MV-4-11 (cell line): Measurements from ENCODE around the gene RECK.
"Not testable (repeated sequence)": the region's sequence is repeated elsewhere in the genome, so short reads cannot be mapped to it uniquely, and the experiment has no call there.

Experiments used
- DNase-seq: peaks from one replicate; lab custom pipeline; 2025; lab: John Stamatoyannopoulos, UW

The RECK gene

GRCh38 chr9:36036780-36037548 is at the start of gene RECK:
Gene RECK, plus strand, starts transcription at chr9:36036913. Its CDS starts 86 bp downstream, at chr9:36036999.
- DNase-seq, result peak; percentile 61

- no peak for DNase-seq
Measured at GRCh38 chr9:35990155-35990554, 46.6 kb upstream of the RECK start.

GRCh38 chr9:35993136-35993535 is 43.6 kb upstream of the RECK start:
- not testable (repeated sequence) for DNase-seq

- DNase-seq, result peak; percentile 13
Measured at GRCh38 chr9:35993976-35994720, 42.6 kb upstream of the RECK start.

GRCh38 chr9:35994959-35995358 is 41.8 kb upstream of the RECK start:
- no peak for DNase-seq

- no peak for DNase-seq
Measured at GRCh38 chr9:35996358-35996970, 40.2 kb upstream of the RECK start.

- peak; percentile 1 for DNase-seq
Measured at GRCh38 chr9:35997016-35997415, 39.7 kb upstream of the RECK start.

- no peak for DNase-seq
Measured at GRCh38 chr9:35998333-35998732, 38.4 kb upstream of the RECK start.

GRCh38 chr9:36005891-36006290 is 30.8 kb upstream of the RECK start:
- no peak for DNase-seq

GRCh38 chr9:36006549-36007315 is 30.0 kb upstream of the RECK start:
- peak; percentile 98 for DNase-seq

- peak; percentile 86 for DNase-seq
Measured at GRCh38 chr9:36007316-36007708, 29.4 kb upstream of the RECK start.

GRCh38 chr9:36007852-36008251 is 28.9 kb upstream of the RECK start:
- no peak for DNase-seq

GRCh38 chr9:36008774-36009300 is 27.9 kb upstream of the RECK start:
- peak; percentile 71 for DNase-seq

- DNase-seq, result no peak
Measured at GRCh38 chr9:36011379-36011778, 25.3 kb upstream of the RECK start.

- DNase-seq, result no peak
Measured at GRCh38 chr9:36017278-36017677, 19.4 kb upstream of the RECK start.

GRCh38 chr9:36018129-36018528 is 18.6 kb upstream of the RECK start:
- DNase-seq, result no peak

GRCh38 chr9:36018891-36019720 is 17.6 kb upstream of the RECK start:
- no peak for DNase-seq

GRCh38 chr9:36021968-36022367 is 14.7 kb upstream of the RECK start:
- no peak for DNase-seq

- peak; percentile 49 for DNase-seq
Measured at GRCh38 chr9:36023260-36024048, 13.3 kb upstream of the RECK start.

GRCh38 chr9:36025746-36026145 is 11.0 kb upstream of the RECK start:
- no peak for DNase-seq
